ENCODE data around the gene ROBO2.

ROBO2 gene

GRCh38 chr3:77326586-77326985 lies 286.7 kb downstream of the ROBO2 start:
- no peaks in the 10 kb centered on the region for H3K9me3 ChIP-seq (ENCODE audit: control insufficient read depth, insufficient read depth, low read depth, low read length)
- CTCF ChIA-PET = no interaction called here
- POLR2A ChIA-PET = no interaction called here

DNA sequence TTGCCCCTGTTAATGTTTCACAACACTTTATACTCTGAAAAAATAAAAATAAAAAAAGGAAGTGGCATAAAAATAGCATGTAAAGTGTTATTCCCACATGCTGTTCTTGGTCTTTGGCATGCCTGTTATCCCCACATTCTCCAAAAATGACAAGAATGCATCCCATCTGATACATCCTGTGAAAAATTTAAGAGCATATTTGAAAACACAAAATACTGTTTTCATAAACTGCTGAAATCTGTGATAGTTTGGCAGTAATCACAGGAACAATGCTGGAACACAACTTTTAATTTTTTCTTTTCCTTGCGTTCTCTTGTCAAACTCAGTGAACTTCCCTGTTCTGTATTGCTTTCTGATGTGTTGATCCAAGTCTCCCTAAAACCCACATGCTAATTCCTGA lies 288.8 kb downstream of the ROBO2 start:
- Histone ChIP-seq H3K36me3 (ENCODE audit: control insufficient read depth in 2 of 2, insufficient read depth in 1 of 2, low read length in 2 of 2) (no peaks in the 10 kb centered on the region), H3K9me3 (ENCODE audit: control insufficient read depth, insufficient read depth, low read depth, low read length) (no peaks in the 10 kb centered on the region), H3K27ac (ENCODE audit: extremely low read depth, low read depth, low read length) (no peak overlapping the region), H3K4me1 (ENCODE audit: control insufficient read depth, insufficient read depth, low read length) (no peaks in the 10 kb centered on the region), H3K4me3 (ENCODE audit: low read depth, low read length) (no peak overlapping the region)
- ChIA-PET POLR2A (no interaction called here), CTCF (no interaction called here)
- TF ChIP-seq, protein P1, sequence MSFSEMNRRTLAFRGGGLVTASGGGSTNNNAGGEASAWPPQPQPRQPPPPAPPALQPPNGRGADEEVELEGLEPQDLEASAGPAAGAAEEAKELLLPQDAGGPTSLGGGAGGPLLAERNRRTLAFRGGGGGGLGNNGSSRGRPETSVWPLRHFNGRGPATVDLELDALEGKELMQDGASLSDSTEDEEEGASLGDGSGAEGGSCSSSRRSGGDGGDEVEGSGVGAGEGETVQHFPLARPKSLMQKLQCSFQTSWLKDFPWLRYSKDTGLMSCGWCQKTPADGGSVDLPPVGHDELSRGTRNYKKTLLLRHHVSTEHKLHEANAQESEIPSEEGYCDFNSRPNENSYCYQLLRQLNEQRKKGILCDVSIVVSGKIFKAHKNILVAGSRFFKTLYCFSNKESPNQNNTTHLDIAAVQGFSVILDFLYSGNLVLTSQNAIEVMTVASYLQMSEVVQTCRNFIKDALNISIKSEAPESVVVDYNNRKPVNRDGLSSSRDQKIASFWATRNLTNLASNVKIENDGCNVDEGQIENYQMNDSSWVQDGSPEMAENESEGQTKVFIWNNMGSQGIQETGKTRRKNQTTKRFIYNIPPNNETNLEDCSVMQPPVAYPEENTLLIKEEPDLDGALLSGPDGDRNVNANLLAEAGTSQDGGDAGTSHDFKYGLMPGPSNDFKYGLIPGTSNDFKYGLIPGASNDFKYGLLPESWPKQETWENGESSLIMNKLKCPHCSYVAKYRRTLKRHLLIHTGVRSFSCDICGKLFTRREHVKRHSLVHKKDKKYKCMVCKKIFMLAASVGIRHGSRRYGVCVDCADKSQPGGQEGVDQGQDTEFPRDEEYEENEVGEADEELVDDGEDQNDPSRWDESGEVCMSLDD (tag by site-specific recombination; IDR thresholded peaks at IDR 0.05) = no peak
- TF ChIP-seq ATF2 (tag by site-specific recombination; IDR thresholded peaks at IDR 0.05; ENCODE audit: low read depth) (no peak), IKZF3 (tag by site-specific recombination; IDR thresholded peaks at IDR 0.05) (no peak), ZNF585B (tag by site-specific recombination; IDR thresholded peaks at IDR 0.05) (no peak), ZNF76 (tag by site-specific recombination; IDR thresholded peaks at IDR 0.05; ENCODE audit: borderline replicate concordance, low read depth) (no peak), SCRT2 (tag by site-specific recombination; IDR thresholded peaks at IDR 0.05) (no peak), ZNF280D (tag by site-specific recombination; IDR thresholded peaks at IDR 0.05) (no peak), ZNF426 (tag by site-specific recombination; IDR thresholded peaks at IDR 0.05) (no peak), ZNF626 (tag by site-specific recombination; IDR thresholded peaks at IDR 0.05) (no peak)

More at GRCh38 chr3:77326586-77326985, 286.7 kb downstream of the ROBO2 start:
- TF ChIP-seq OVOL3 (tag by site-specific recombination; IDR thresholded peaks at IDR 0.05) (no peak), ZNF146 (tag by site-specific recombination; IDR thresholded peaks at IDR 0.05) (no peak), YY2 (tag by site-specific recombination; IDR thresholded peaks at IDR 0.05) (no peak), ELK4 (IDR thresholded peaks at IDR 0.05; ENCODE audit: borderline replicate concordance, low read depth, low read length) (no peak), WT1 (tag by site-specific recombination; IDR thresholded peaks at IDR 0.05) (no peak), AEBP2 (tag by site-specific recombination; IDR thresholded peaks at IDR 0.05; ENCODE audit: borderline replicate concordance) (no peak)
- TF ChIP-seq, protein P1 (tag by site-specific recombination; IDR thresholded peaks at IDR 0.05) = no peak
- TF ChIP-seq, protein P2, sequence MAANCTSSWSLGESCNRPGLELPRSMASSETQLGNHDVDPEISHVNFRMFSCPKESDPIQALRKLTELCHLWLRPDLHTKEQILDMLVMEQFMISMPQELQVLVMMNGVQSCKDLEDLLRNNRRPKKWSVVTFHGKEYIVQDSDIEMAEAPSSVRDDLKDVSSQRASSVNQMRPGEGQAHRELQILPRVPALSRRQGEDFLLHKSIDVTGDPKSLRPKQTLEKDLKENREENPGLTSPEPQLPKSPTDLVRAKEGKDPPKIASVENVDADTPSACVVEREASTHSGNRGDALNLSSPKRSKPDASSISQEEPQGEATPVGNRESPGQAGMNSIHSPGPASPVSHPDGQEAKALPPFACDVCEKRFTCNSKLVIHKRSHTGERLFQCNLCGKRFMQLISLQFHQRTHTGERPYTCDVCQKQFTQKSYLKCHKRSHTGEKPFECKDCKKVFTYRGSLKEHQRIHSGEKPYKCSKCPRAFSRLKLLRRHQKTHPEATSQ (tag by site-specific recombination; IDR thresholded peaks at IDR 0.05) = no peak
- no peaks in the 10 kb centered on the region for H3K36me3 ChIP-seq (ENCODE audit: control insufficient read depth in 2 of 2, insufficient read depth in 1 of 2, low read length in 2 of 2)
- no peak overlapping the region for H3K4me3 ChIP-seq (ENCODE audit: low read depth, low read length)
- H3K27ac ChIP-seq (ENCODE audit: extremely low read depth, low read depth, low read length) = no peak overlapping the region
- H3K4me1 ChIP-seq (ENCODE audit: control insufficient read depth, insufficient read depth, low read length) = no peaks in the 10 kb centered on the region

Measured in HEK293 (cell line).